Heart left ventricle (tissue), 13 donors: ENCODE results near the gene TTLL11.

Experiments
- CTCF ChIP-seq, 12 donors: fragments of 200-600 bp; sonication (generic) in 4 of 12; IDR thresholded peaks; one replicate each; pipeline versions ENCODE4 v1.5.0 to v1.8.0; 2018 to 2022; ENCODE audit warnings: antibody characterized with exemption in 12 of 12, mild to moderate bottlenecking in 5 of 12
- POLR2A ChIP-seq, 2 donors: fragments of 450-650 bp; IDR thresholded peaks; one replicate each; pipeline ENCODE4 v1.6.1; 2017; ENCODE audit warnings: antibody characterized with exemption in 2 of 2, mild to moderate bottlenecking in 2 of 2, moderate library complexity in 2 of 2
- donor health status: ischemic (EF 13 %, LVEDD 7.1; RV severe dilation, severe dysfunction).
- donor health status: DM: no; HTN: yes; CAD: no.
- donor health status: DM: no; HTN: no; CAD: no.
- donor health status: ischemic (EF 25% LVEDD 6.9; RV normal size, moderate dysfunction).
- donor health status: ischemic (EF 25% LVEDD 5.7; RV mildly dilated, moderate dysfunction).
- donor health status: ischemic (EF 35%, LVEDD 5.7; RV mildly dilated, moderate dysfunction).
- donor health status: nonischemic (EF 11% LVEDD 7.7; RV severe dilation, severe dysfunction).
- donor health status: DM: yes; HTN: yes; CAD: no.
- donor health status: PGD.
- donor health status: ischemic (EF 29% LVEDD 5.4; RV normal size, mild dysfunction).
- donor health status: nonischemic (EF 23%, LVEDD 6.1; RV moderate dilation, normal function).

- TF ChIP-seq CTCF (IDR thresholded peaks at IDR 0.05) (no peak), POLR2A (IDR thresholded peaks at IDR 0.05) (no peak)
Observed at GRCh38 chr9:121925935-121926334, 167.2 kb downstream of the TTLL11 start.
